ENCODE results near the gene SEMA3E.

Gene SEMA3E

DNA sequence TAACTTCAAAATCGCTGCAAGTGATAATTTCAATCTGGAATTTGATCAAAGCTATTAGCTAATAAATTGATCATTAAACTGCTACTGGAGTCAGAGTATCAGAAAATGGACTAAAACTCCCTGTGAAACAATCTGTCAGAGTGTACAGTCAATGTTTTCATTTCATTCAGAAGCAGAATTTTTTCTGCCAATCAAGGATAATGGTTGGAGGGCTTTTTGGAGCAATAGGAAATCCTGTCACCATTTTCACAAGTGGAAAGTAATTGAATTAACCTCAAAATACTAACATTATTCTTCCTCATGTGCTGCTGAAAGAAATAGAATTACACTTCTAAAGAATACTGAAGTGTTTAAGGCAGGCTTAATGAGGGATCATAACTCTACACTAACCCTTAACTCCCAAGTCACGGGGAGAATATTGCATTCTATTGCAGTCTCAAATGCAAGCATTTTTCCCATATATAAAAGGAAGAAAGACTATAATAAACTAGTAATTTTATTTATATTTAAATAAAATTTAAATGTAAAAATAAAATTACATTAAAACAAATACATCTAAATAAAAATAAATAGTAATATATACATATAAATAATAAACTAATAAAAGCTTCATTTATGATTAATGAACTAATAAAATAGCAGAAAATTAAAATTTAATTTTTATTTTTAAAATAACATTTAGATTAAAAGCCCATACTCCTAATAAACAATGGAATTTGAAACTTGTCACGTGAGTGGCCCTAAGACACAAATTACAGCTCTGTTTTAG, 67.1 kb downstream of the SEMA3E start:
- no peaks in the 10 kb centered on the region for H3K27me3 ChIP-seq
- H3K9me3 ChIP-seq: no peaks in the 10 kb centered on the region
- no peak for DNase-seq
- TF ChIP-seq, protein P1, sequence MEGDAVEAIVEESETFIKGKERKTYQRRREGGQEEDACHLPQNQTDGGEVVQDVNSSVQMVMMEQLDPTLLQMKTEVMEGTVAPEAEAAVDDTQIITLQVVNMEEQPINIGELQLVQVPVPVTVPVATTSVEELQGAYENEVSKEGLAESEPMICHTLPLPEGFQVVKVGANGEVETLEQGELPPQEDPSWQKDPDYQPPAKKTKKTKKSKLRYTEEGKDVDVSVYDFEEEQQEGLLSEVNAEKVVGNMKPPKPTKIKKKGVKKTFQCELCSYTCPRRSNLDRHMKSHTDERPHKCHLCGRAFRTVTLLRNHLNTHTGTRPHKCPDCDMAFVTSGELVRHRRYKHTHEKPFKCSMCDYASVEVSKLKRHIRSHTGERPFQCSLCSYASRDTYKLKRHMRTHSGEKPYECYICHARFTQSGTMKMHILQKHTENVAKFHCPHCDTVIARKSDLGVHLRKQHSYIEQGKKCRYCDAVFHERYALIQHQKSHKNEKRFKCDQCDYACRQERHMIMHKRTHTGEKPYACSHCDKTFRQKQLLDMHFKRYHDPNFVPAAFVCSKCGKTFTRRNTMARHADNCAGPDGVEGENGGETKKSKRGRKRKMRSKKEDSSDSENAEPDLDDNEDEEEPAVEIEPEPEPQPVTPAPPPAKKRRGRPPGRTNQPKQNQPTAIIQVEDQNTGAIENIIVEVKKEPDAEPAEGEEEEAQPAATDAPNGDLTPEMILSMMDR (IDR thresholded peaks at IDR 0.05; ENCODE audit: low read depth, low read length): no peak
- no peaks in the 10 kb centered on the region for H3K36me3 ChIP-seq
- no peaks in the 10 kb centered on the region for H3K4me1 ChIP-seq
- H3K4me3 ChIP-seq (ENCODE audit: low read depth, low read length): no peak overlapping the region

DNA sequence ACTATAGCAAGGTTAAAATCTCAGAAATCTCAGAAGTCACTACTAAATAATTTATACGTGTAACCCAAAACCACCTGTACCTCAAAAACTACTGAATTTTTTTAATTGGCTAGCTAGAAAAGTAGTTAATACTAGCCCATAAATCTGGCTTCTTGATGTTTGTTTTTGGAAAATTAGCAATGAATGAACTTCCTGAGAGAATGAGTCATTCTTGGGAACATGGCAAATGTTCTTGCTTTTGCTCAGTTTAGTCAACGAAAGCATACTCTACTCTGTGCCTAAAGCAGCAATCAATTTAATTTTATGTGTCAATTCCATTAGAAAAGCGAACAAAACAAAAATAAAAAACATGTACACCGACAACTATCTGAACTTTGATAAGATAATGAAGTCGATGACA, 69.2 kb downstream of the SEMA3E start:
- TF ChIP-seq, protein P1 (IDR thresholded peaks at IDR 0.05; ENCODE audit: low read depth, low read length): no peak
- H3K4me3 ChIP-seq (ENCODE audit: low read depth, low read length): no peak overlapping the region
- H3K4me1 ChIP-seq: no peaks in the 10 kb centered on the region
- DNase-seq: no peak
- H3K9me3 ChIP-seq: no peaks in the 10 kb centered on the region
- no peaks in the 10 kb centered on the region for H3K27me3 ChIP-seq
- no peaks in the 10 kb centered on the region for H3K36me3 ChIP-seq

DNA sequence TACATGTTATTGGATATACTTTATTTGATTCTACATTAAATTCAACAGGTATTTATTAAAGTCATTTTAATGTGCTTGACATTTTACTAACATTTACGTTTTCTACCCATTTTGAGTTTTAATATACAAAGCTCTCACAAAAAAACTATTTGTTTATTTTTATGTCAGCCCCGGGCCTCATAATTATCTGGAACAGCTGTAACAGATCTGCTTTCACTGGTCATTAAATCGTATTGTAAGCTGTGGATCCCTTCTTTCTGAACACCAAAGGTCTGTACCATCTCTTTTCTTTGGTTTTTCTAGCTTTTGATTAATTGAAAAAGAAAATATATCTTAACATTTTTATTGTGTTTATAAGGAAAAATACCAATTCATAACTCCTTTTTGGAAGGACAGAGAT, 73.5 kb downstream of the SEMA3E start:
- Histone ChIP-seq H3K4me1 (no peaks in the 10 kb centered on the region), H3K4me3 (ENCODE audit: low read depth, low read length) (no peak overlapping the region), H3K27me3 (no peaks in the 10 kb centered on the region), H3K9me3 (no peaks in the 10 kb centered on the region), H3K36me3 (no peaks in the 10 kb centered on the region)
- TF ChIP-seq, protein P1 (IDR thresholded peaks at IDR 0.05; ENCODE audit: low read depth, low read length): no peak
- DNase-seq: no peak

DNA sequence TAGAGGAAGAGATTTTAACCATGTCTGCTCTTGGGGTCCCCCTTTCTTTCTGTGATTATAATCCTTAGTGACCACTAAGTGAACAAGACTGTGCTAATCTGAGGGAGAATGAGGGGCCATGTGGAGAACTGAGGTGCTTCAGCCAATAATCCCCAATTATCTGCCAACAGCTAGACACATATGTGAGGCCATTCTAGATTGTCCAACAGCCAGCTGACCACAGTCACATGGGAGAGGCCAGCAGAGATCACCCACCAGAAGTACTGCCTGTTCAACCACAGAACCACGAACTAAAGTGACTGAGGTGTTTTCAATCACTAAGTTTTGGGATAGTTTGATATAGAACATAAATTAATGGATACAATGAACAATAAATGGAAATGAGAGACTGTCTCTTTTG, 74.3 kb downstream of the SEMA3E start:
- DNase-seq: no peak
- no peaks in the 10 kb centered on the region for H3K27me3 ChIP-seq
- no peaks in the 10 kb centered on the region for H3K36me3 ChIP-seq
- H3K4me1 ChIP-seq: no peaks in the 10 kb centered on the region
- no peak overlapping the region for H3K4me3 ChIP-seq (ENCODE audit: low read depth, low read length)
- no peaks in the 10 kb centered on the region for H3K9me3 ChIP-seq
- TF ChIP-seq, protein P1 (IDR thresholded peaks at IDR 0.05; ENCODE audit: low read depth, low read length): no peak

DNA sequence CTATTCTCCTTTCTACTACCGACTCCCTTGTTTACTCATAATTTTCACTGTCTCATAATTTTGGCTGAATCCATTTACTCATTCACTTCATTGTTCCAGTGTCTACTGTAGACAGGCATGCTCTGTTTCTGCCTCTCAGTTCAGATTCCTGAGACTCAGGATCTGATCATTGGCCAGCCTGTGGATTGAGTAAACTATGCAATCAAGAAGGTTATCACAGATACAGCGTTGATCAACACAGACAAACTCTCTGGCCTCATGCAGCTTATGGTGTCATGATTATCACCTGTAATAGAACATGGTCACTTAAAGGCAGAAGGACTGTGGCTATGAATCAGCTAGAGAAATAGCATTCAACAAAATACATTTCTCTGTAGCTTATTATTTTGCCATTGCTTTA, 86.0 kb downstream of the SEMA3E start:
- no peaks in the 10 kb centered on the region for H3K27me3 ChIP-seq
- H3K4me3 ChIP-seq (ENCODE audit: low read depth, low read length): no peak overlapping the region
- H3K4me1 ChIP-seq: no peaks in the 10 kb centered on the region
- TF ChIP-seq, protein P1 (IDR thresholded peaks at IDR 0.05; ENCODE audit: low read depth, low read length): no peak
- H3K9me3 ChIP-seq: no peaks in the 10 kb centered on the region
- no peak for DNase-seq
- H3K36me3 ChIP-seq: no peaks in the 10 kb centered on the region

DNA sequence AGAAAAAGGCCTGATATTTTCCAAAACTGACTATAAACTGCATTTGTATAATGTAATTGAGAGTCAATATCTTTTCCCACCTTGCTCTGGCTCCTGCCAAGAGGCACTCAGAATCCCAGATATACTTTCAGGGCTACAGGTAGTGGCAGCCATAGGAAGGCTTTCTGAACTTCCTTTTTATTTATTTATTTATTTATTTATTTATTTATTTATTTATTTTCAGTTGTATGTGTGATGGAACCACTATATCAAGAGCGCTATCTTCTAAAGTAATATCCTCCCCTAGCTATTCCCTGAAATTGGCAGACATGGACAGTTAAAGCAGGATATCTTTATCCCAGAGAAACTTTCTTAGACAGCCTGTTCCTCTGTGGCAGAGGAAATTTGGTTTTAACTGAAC, 86.7 kb downstream of the SEMA3E start:
- Histone ChIP-seq H3K4me1 (no peaks in the 10 kb centered on the region), H3K36me3 (no peaks in the 10 kb centered on the region), H3K4me3 (ENCODE audit: low read depth, low read length) (no peak overlapping the region), H3K27me3 (no peaks in the 10 kb centered on the region), H3K9me3 (no peaks in the 10 kb centered on the region)
- TF ChIP-seq, protein P1 (IDR thresholded peaks at IDR 0.05; ENCODE audit: low read depth, low read length): no peak
- DNase-seq: no peak

All from BE2C (cell line).